Measurements from ENCODE around the gene LEKR1. TPM values are rescaled to one million over a fixed set of nuclear protein-coding genes. Genes with fewer than 3 reads are reported as not detected.
"Not testable (repeated sequence)": the region's sequence is repeated elsewhere in the genome, so short reads cannot be mapped to it uniquely, and the experiment has no call there.

The LEKR1 gene
- total RNA-seq, 2 experiments from 2014 or later: 1.4 to 1.6 TPM

DNA sequence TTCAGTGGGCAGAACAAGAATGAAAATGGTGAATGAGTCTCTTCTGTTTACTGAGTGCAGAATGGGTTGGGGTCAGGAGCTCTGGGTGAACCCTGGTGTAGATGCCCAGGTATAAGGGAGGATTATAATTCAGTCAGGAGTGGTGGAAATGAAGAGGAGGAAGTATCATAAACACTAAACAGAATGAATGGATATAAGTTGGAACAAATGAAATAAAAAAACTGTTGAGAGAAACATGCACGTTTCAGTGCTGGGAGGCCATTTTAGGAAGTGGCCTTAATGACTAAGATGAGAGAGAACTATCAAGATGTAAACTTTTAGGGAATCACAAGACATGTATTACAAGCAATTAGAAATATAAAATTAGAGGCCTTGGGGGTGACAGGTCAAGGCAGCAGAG lies 32.8 kb upstream of the LEKR1 start:
- ChIA-PET POLR2A (interaction anchor here (1.0 to 1.4 kb wide), 3 partner anchors 24 to 381 kb away, joined by 3 to 4 read pairs (median 4); no protein-coding TSS in a partner anchor), CTCF (no interaction called here)
- Mint-ChIP-seq H3K9me3 (peaks cover 5% of the 10 kb centered on the region), H3K4me1 (peaks cover 33% of the 10 kb centered on the region), H3K27me3 (no peaks in the 10 kb centered on the region), H3K36me3 (ENCODE audit: low read depth) (peaks cover 12% of the 10 kb centered on the region), H3K27ac (peak overlapping the region; percentile 29), H3K4me3 (no peak overlapping the region)
- DNase-seq: no peak

- ChIA-PET CTCF (no interaction called here), POLR2A (interaction anchor here (1.4 kb wide), 1 partner anchor 27 kb away, joined by 3 read pairs; no protein-coding TSS in a partner anchor)
- Mint-ChIP-seq H3K9me3 (peaks cover 5% of the 10 kb centered on the region), H3K27ac (no peak overlapping the region), H3K36me3 (ENCODE audit: low read depth) (peaks cover 14% of the 10 kb centered on the region), H3K27me3 (no peaks in the 10 kb centered on the region), H3K4me1 (peaks cover 29% of the 10 kb centered on the region), H3K4me3 (no peak overlapping the region)
- no peak for DNase-seq
Observed at GRCh38 chr3:156793851-156794250, 32.3 kb upstream of the LEKR1 start.

- Mint-ChIP-seq H3K4me3 (no peak overlapping the region), H3K4me1 (peaks cover 26% of the 10 kb centered on the region), H3K9me3 (peaks cover 16% of the 10 kb centered on the region), H3K27ac (no peak overlapping the region), H3K27me3 (no peaks in the 10 kb centered on the region), H3K36me3 (ENCODE audit: low read depth) (peaks cover 31% of the 10 kb centered on the region)
- CTCF ChIA-PET: interaction anchor here (1.1 kb wide), 1 partner anchor 12 kb away, joined by 3 read pairs; no protein-coding TSS in a partner anchor
- POLR2A ChIA-PET: no interaction called here
- DNase-seq: no peak
Observed at GRCh38 chr3:156795890-156796481, 30.2 kb upstream of the LEKR1 start.

DNA sequence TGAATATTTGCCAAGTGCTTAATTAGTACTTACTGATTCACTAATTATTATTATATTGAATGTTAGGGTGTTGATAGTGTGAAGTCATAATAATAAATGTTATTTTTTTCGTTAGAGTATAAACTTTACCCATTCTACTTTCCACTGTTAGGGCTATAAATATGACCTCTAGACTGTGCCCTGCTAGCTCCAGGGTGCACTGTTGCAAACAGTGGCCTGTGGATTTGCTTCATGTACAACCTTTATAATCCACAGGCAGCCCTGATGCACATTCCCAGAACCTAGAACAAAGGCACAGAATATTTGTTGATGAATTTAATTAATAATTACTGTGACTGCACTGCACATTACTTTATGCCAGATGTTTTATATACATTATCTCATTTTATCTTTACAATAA lies 28.8 kb upstream of the LEKR1 start:
- ChIA-PET POLR2A (no interaction called here), CTCF (no interaction called here)
- DNase-seq: no peak
- Mint-ChIP-seq H3K9me3 (peaks cover 21% of the 10 kb centered on the region), H3K4me3 (no peak overlapping the region), H3K4me1 (peaks cover 19% of the 10 kb centered on the region), H3K27me3 (no peaks in the 10 kb centered on the region), H3K36me3 (ENCODE audit: low read depth) (peaks cover 35% of the 10 kb centered on the region), H3K27ac (no peak overlapping the region)

- H3K27ac Mint-ChIP-seq, H3K4me1 Mint-ChIP-seq, CTCF ChIA-PET, H3K27me3 Mint-ChIP-seq, DNase-seq, POLR2A ChIA-PET, H3K4me3 Mint-ChIP-seq: not testable (repeated sequence)
- peaks cover 25% of the 10 kb centered on the region for H3K9me3 Mint-ChIP-seq
- peaks cover 39% of the 10 kb centered on the region for H3K36me3 Mint-ChIP-seq (ENCODE audit: low read depth)
Observed at GRCh38 chr3:156800287-156800686, 25.9 kb upstream of the LEKR1 start.

DNA sequence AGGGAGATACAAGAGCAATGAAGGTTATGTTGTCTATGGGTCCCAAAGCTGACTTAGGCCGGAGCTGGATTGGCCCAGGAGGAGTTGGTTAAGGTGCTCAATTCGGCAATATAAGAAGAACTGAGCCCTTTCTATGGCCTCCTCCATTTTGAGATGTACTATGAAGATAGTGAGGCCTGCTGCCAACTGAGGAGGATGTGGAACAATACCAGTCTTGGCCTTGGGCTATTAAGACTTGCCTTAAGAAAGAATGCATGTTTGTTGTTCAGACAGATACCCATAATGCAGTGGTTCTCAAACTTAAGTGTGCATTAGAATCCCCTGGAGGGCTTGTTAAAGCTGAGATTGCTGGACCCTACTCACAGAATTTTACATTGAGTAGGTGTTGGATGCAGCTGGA lies 24.4 kb upstream of the LEKR1 start:
- POLR2A ChIA-PET: no interaction called here
- CTCF ChIA-PET: no interaction called here
- H3K36me3 Mint-ChIP-seq (ENCODE audit: low read depth): peaks cover 34% of the 10 kb centered on the region

DNA sequence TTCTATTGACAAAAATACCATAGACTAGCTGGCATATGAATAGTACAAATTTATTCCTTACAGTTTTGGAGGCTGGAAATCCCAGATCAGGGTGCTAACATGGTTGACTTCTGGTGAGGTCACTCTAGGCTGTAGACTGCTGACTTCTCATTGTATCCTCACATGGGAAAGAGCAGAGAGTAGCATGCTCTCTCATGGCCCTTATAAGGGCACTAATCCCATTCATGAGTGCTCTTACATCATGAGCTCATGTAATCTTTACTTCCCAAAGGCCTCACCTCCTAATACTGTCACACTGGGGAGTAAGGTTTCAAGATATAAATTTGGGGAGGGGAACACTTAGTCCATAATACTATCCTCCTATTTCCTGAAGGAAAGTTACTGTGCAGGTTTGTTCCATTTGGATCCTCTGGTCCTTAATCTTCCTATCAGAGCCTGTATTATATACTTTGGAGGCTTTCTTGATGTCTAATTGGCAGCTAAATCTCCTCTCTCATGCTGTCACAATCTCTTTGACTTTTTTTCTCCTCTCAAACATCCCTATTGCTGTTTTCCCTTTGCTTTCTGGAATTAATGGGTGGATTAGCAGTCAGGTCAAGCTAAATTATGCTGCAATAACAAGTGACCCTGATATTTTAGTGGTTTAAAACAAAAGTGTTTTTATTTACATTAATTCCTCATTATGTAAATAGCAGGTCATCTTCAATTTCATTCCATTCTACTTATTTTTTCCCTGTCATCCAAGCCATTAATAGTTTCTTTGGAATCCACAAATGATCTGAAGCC lies 23.1 kb upstream of the LEKR1 start:
- Mint-ChIP-seq H3K9me3 (peaks cover 20% of the 10 kb centered on the region), H3K36me3 (ENCODE audit: low read depth) (peaks cover 37% of the 10 kb centered on the region), H3K4me1 (peaks cover 3% of the 10 kb centered on the region), H3K27me3 (no peaks in the 10 kb centered on the region), H3K4me3 (no peak overlapping the region), H3K27ac (no peak overlapping the region)
- POLR2A ChIA-PET: interaction anchor here (0.6 kb wide), 1 partner anchor 11 kb away, joined by 3 read pairs; no protein-coding TSS in a partner anchor
- no peak for DNase-seq
- CTCF ChIA-PET: no interaction called here

More for the DNA sequence above, 24.4 kb upstream of the LEKR1 start:
- Mint-ChIP-seq H3K9me3 (peaks cover 20% of the 10 kb centered on the region), H3K4me3 (no peak overlapping the region), H3K27ac (no peak overlapping the region), H3K4me1 (no peaks in the 10 kb centered on the region), H3K27me3 (no peaks in the 10 kb centered on the region)
- no peak for DNase-seq

- ChIA-PET POLR2A (no interaction called here), CTCF (no interaction called here)
- Mint-ChIP-seq H3K4me1 (peaks cover 4% of the 10 kb centered on the region), H3K27me3 (no peaks in the 10 kb centered on the region), H3K36me3 (ENCODE audit: low read depth) (peaks cover 36% of the 10 kb centered on the region), H3K27ac (no peak overlapping the region), H3K9me3 (peaks cover 20% of the 10 kb centered on the region), H3K4me3 (no peak overlapping the region)
- DNase-seq: no peak
Observed at GRCh38 chr3:156803952-156804741, 22.0 kb upstream of the LEKR1 start.

GRCh38 chr3:156806698-156807097 lies 19.5 kb upstream of the LEKR1 start:
- no peak overlapping the region for H3K27ac Mint-ChIP-seq
- H3K9me3 Mint-ChIP-seq: peaks cover 4% of the 10 kb centered on the region
- ChIA-PET CTCF (no interaction called here), POLR2A (no interaction called here)
- peaks cover 13% of the 10 kb centered on the region for H3K4me1 Mint-ChIP-seq
- DNase-seq: no peak
- H3K4me3 Mint-ChIP-seq: no peak overlapping the region
- peaks cover 38% of the 10 kb centered on the region for H3K36me3 Mint-ChIP-seq (ENCODE audit: low read depth)
- no peaks in the 10 kb centered on the region for H3K27me3 Mint-ChIP-seq

DNA sequence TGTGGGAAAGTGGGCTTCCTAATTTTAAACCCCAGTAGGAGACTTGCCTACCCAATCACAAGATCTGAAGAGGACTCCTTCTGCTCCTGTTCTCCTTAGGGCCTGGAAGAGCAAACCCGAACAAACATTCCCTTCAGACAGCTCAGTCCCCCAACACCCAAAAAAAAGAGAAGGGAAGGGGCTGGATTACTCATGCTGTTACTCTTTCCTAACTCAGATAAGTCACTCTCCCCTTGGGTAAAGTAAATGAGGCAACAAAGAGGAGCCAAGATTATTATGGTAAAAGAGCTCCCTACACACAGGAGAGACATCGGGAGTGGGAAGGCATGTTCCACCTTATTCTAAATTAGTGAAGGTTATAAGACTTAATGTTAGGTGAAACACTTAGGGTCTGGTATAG lies 18.1 kb upstream of the LEKR1 start:
- Mint-ChIP-seq H3K27me3 (no peaks in the 10 kb centered on the region), H3K4me1 (peaks cover 25% of the 10 kb centered on the region), H3K4me3 (no peak overlapping the region), H3K9me3 (peaks cover 4% of the 10 kb centered on the region), H3K27ac (no peak overlapping the region), H3K36me3 (ENCODE audit: low read depth) (peaks cover 39% of the 10 kb centered on the region)
- DNase-seq: no peak
- ChIA-PET CTCF (interaction anchor here (1.0 kb wide), 1 partner anchor 12 kb away, joined by 3 read pairs; no protein-coding TSS in a partner anchor), POLR2A (no interaction called here)

GRCh38 chr3:156811089-156811862 lies 14.9 kb upstream of the LEKR1 start:
- no peaks in the 10 kb centered on the region for H3K9me3 Mint-ChIP-seq
- H3K27me3 Mint-ChIP-seq: no peaks in the 10 kb centered on the region
- no peak overlapping the region for H3K4me3 Mint-ChIP-seq
- H3K36me3 Mint-ChIP-seq (ENCODE audit: low read depth): peaks cover 39% of the 10 kb centered on the region
- ChIA-PET CTCF (no interaction called here), POLR2A (no interaction called here)
- no peak for DNase-seq
- peaks cover 45% of the 10 kb centered on the region for H3K4me1 Mint-ChIP-seq
- H3K27ac Mint-ChIP-seq: no peak overlapping the region

DNA sequence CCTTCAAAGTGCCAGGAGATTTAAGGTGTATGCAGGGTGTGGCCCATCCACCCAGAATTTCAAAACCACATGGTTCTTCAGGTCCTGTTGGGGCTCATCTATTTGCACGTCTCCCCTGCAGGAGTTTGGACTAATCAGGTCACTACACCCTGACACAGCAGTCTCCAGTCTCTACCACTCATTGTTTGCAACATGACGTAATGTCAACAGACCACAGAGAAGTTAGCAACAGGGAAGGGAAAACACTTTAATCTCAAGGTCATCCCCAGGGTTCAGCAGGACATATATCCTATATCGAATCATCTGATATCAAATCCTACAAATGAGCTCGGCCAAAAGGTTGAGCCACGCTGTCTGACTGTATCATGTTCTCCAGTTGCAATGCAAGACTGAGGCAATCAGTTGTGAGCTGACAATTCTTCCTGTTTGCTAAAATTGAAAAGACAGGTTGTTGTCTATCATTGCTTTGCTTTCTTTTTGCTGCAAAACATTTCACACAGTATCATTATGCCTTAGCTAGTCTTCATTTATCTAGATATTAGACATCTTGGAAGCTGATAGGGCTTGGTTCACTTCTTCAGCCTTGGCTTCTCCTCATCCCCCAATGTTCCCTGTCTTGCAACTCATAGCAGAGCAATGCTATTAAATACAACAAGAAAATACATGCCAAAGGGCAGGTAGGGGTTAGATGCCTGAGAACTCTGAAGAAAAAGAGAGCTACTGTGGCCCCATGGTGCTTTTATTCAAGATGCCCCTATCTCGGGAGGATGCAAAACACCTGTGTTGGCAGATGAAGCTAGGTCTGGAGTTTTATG lies 13.4 kb upstream of the LEKR1 start:
- POLR2A ChIA-PET: interaction anchor here (0.9 to 1.8 kb wide), 11 partner anchors 14 to 347 kb away, joined by 3 to 8 read pairs (median 3); partner anchors contain the start of genes CCNL1, SSR3 and TIPARP

More for the DNA sequence above, 13.4 kb upstream of the LEKR1 start:
- no peak for DNase-seq
- H3K36me3 Mint-ChIP-seq (ENCODE audit: low read depth): peaks cover 39% of the 10 kb centered on the region
- H3K9me3 Mint-ChIP-seq: no peaks in the 10 kb centered on the region
- H3K27me3 Mint-ChIP-seq: no peaks in the 10 kb centered on the region
- H3K4me1 Mint-ChIP-seq: peaks cover 52% of the 10 kb centered on the region
- H3K27ac Mint-ChIP-seq: peak overlapping the region; percentile 75
- CTCF ChIA-PET: interaction anchor here (0.9 to 1.3 kb wide), 3 partner anchors 37 to 270 kb away, joined by 3 to 4 read pairs (median 3); no protein-coding TSS in a partner anchor
- no peak overlapping the region for H3K4me3 Mint-ChIP-seq

Measured in activated CD4-positive, alpha-beta memory T cell treated with anti-CD3 and anti-CD28 coated beads, Interleukin-2, amount 10 ng/mL, durations not matched to agents 7 days and 5 days (primary cell).